Measurements from ENCODE around the gene CYB5R3. TPM values are rescaled to one million over a fixed set of nuclear protein-coding genes. Genes with fewer than 3 reads are reported as not detected.
"Not testable (repeated sequence)": the region's sequence is repeated elsewhere in the genome, so short reads cannot be mapped to it uniquely, and the experiment has no call there.

The CYB5R3 gene
- total RNA-seq, 1 donor from 2014 or later, result 77.3 TPM

- Mint-ChIP-seq H3K36me3 (ENCODE audit: insufficient read depth) (peaks cover 25% of the 10 kb centered on the region), H3K4me3 (ENCODE audit: low read depth) (no peak overlapping the region)
Observed at GRCh38 chr22:42608136-42608822, 40.9 kb downstream of the CYB5R3 start.

GRCh38 chr22:42607641-42608040, 41.6 kb downstream of the CYB5R3 start:
- H3K4me3 Mint-ChIP-seq (ENCODE audit: low read depth); H3K9me3 Mint-ChIP-seq (ENCODE audit: low read depth); DNase-seq (ENCODE audit: low spot score, unreplicated experiment); H3K27me3 Mint-ChIP-seq; H3K27ac Mint-ChIP-seq: not testable (repeated sequence)
- Mint-ChIP-seq H3K36me3 (ENCODE audit: insufficient read depth) (peaks cover 25% of the 10 kb centered on the region), H3K4me1 (ENCODE audit: low read depth) (peaks cover 11% of the 10 kb centered on the region)

More at GRCh38 chr22:42608136-42608822, 40.9 kb downstream of the CYB5R3 start:
- no peak for DNase-seq (ENCODE audit: low spot score, unreplicated experiment)
- peaks cover 17% of the 10 kb centered on the region for H3K4me1 Mint-ChIP-seq (ENCODE audit: low read depth)
- H3K27me3 Mint-ChIP-seq, result no peaks in the 10 kb centered on the region
- H3K27ac Mint-ChIP-seq, result no peak overlapping the region
- H3K9me3 Mint-ChIP-seq (ENCODE audit: low read depth), result no peaks in the 10 kb centered on the region
- TF ChIP-seq, protein P1, sequence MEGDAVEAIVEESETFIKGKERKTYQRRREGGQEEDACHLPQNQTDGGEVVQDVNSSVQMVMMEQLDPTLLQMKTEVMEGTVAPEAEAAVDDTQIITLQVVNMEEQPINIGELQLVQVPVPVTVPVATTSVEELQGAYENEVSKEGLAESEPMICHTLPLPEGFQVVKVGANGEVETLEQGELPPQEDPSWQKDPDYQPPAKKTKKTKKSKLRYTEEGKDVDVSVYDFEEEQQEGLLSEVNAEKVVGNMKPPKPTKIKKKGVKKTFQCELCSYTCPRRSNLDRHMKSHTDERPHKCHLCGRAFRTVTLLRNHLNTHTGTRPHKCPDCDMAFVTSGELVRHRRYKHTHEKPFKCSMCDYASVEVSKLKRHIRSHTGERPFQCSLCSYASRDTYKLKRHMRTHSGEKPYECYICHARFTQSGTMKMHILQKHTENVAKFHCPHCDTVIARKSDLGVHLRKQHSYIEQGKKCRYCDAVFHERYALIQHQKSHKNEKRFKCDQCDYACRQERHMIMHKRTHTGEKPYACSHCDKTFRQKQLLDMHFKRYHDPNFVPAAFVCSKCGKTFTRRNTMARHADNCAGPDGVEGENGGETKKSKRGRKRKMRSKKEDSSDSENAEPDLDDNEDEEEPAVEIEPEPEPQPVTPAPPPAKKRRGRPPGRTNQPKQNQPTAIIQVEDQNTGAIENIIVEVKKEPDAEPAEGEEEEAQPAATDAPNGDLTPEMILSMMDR (IDR thresholded peaks at IDR 0.05; ENCODE audit: unreplicated experiment), result no peak

- Mint-ChIP-seq H3K27ac (no peak overlapping the region), H3K36me3 (ENCODE audit: insufficient read depth) (peaks cover 31% of the 10 kb centered on the region), H3K9me3 (ENCODE audit: low read depth) (no peaks in the 10 kb centered on the region), H3K27me3 (no peaks in the 10 kb centered on the region), H3K4me3 (ENCODE audit: low read depth) (no peak overlapping the region), H3K4me1 (ENCODE audit: low read depth) (peaks cover 7% of the 10 kb centered on the region)
- DNase-seq (ENCODE audit: low spot score, unreplicated experiment), result no peak
- TF ChIP-seq, protein P1 (IDR thresholded peaks at IDR 0.05; ENCODE audit: unreplicated experiment), result no peak
Observed at GRCh38 chr22:42604403-42604802, 44.8 kb downstream of the CYB5R3 start.

DNA sequence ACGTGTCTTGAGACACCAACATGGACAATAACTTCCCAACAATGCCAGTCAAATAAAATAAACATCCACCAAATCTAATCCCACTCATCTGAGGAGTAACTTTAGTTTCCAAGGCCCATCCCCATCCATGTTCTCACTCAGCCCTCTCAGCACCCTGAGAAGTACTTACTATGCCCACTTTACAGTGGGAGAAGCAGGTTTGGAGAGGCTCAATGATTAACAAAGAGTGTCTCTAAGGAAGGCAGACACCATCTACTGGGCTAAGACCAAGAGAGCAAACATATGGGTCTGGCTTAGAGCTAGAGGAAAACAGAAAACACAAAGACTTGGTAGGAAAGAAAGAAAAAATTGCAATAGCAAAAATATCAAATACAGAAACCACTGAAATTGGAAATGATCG, 45.8 kb downstream of the CYB5R3 start:
- no peak overlapping the region for H3K27ac Mint-ChIP-seq
- no peak for DNase-seq (ENCODE audit: low spot score, unreplicated experiment)
- no peaks in the 10 kb centered on the region for H3K9me3 Mint-ChIP-seq (ENCODE audit: low read depth)
- peaks cover 7% of the 10 kb centered on the region for H3K4me1 Mint-ChIP-seq (ENCODE audit: low read depth)
- peaks cover 29% of the 10 kb centered on the region for H3K36me3 Mint-ChIP-seq (ENCODE audit: insufficient read depth)
- no peaks in the 10 kb centered on the region for H3K27me3 Mint-ChIP-seq
- H3K4me3 Mint-ChIP-seq (ENCODE audit: low read depth), result no peak overlapping the region
- TF ChIP-seq, protein P1 (IDR thresholded peaks at IDR 0.05; ENCODE audit: unreplicated experiment), result no peak

DNA sequence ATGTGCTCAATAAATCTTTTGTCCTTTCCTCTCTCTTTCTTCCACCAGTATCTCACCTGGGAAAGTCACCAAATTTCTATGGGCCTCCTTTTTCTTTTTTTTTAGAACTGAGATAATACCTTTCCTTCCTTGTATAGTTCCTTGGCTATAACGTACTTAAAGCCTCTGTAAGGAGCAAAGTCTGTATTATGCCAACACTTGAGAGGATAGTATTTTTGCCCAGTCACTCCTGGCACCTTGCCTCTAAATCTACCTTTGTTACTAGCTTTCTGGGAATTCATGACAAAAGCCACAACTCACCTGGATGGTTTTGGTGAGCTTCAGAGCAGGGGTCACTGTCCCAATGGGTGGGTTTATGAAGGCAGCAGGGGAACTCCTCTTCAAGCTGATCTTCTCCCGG, 46.7 kb downstream of the CYB5R3 start:
- TF ChIP-seq, protein P1 (IDR thresholded peaks at IDR 0.05; ENCODE audit: unreplicated experiment), result no peak
- DNase-seq (ENCODE audit: low spot score, unreplicated experiment), result no peak
- Mint-ChIP-seq H3K4me3 (ENCODE audit: low read depth) (no peak overlapping the region), H3K4me1 (ENCODE audit: low read depth) (peaks cover 7% of the 10 kb centered on the region), H3K9me3 (ENCODE audit: low read depth) (no peaks in the 10 kb centered on the region), H3K36me3 (ENCODE audit: insufficient read depth) (peaks cover 25% of the 10 kb centered on the region), H3K27me3 (no peaks in the 10 kb centered on the region), H3K27ac (peak overlapping the region; percentile 30)

- Mint-ChIP-seq H3K36me3 (ENCODE audit: insufficient read depth) (peaks cover 29% of the 10 kb centered on the region), H3K4me1 (ENCODE audit: low read depth) (peaks cover 7% of the 10 kb centered on the region)
Observed at GRCh38 chr22:42601879-42602465, 47.2 kb downstream of the CYB5R3 start.

More at GRCh38 chr22:42601879-42602465, 47.2 kb downstream of the CYB5R3 start:
- peak overlapping the region; percentile 45 for H3K27ac Mint-ChIP-seq
- H3K27me3 Mint-ChIP-seq, result no peaks in the 10 kb centered on the region
- H3K4me3 Mint-ChIP-seq (ENCODE audit: low read depth), result no peak overlapping the region
- no peak for DNase-seq (ENCODE audit: low spot score, unreplicated experiment)
- TF ChIP-seq, protein P1 (IDR thresholded peaks at IDR 0.05; ENCODE audit: unreplicated experiment), result no peak
- H3K9me3 Mint-ChIP-seq (ENCODE audit: low read depth), result no peaks in the 10 kb centered on the region

Measured in progenitor cell of endocrine pancreas (in vitro differentiated cells).